Measurements from ENCODE around the gene WFIKKN2. TPM values are rescaled to one million over a fixed set of nuclear protein-coding genes. Genes with fewer than 3 reads are reported as not detected.
A peak's percentile ranks its signal among the peaks of the same experiment; 100 is the strongest.

The WFIKKN2 gene
- total and polyA plus RNA-seq, 4 experiments from 2014 or later: not detected

DNA sequence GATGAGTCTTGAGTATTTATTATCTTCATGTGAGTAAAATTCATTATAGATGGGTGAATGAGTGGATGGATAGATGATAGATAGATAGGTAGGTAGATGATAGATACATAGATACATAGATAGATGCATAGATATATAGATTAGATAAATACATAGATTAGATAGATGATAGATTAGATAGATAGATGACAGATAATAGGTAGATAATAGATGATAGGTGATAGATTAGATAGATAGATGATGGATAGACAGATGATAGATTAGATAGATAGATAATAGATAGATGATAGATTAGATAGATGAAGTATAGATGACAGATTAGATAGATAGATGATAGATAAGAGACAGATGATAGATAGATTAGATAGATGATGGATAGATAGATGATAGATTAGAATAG, 21.8 kb upstream of the WFIKKN2 start:
- H3K9me3 Mint-ChIP-seq: no peaks in the 10 kb centered on the region
- peaks cover 0 to 9% of the 10 kb centered on the region in 2 donors for H3K27me3 Mint-ChIP-seq
- no peaks in the 10 kb centered on the region for H3K36me3 Mint-ChIP-seq
- CTCF ChIA-PET (ENCODE audit: partially characterized antibody): no interaction called here
- H3K27me3 ChIP-seq (ENCODE audit: insufficient read depth, low read length): no peaks in the 10 kb centered on the region
- intact Hi-C loops (cut with micrococcal nuclease): no loop called here
- H3K27ac ChIP-seq (ENCODE audit: low read depth, low read length): no peak overlapping the region
- H3K36me3 ChIP-seq (ENCODE audit: insufficient read depth, low read length): no peaks in the 10 kb centered on the region
- no peak for DNase-seq
- H3K4me3 Mint-ChIP-seq: peak overlapping the region in 1 of 8 donors; percentile 72
- POLR2A ChIA-PET (ENCODE audit: partially characterized antibody): no interaction called here
- H3K9me3 ChIP-seq (ENCODE audit: control insufficient read depth in 1 of 2, low read length in 2 of 2): no peaks in the 10 kb centered on the region
- no peak overlapping the region for H3K27ac Mint-ChIP-seq
- peaks cover 6% of the 10 kb centered on the region for H3K4me1 ChIP-seq (ENCODE audit: insufficient read depth, low read length)
- no peak overlapping the region for H3K4me3 ChIP-seq (ENCODE audit: low read length in 2 of 2)
- H3K4me1 Mint-ChIP-seq: peaks cover 0 to 10% (median 1%) of the 10 kb centered on the region in 4 donors

DNA sequence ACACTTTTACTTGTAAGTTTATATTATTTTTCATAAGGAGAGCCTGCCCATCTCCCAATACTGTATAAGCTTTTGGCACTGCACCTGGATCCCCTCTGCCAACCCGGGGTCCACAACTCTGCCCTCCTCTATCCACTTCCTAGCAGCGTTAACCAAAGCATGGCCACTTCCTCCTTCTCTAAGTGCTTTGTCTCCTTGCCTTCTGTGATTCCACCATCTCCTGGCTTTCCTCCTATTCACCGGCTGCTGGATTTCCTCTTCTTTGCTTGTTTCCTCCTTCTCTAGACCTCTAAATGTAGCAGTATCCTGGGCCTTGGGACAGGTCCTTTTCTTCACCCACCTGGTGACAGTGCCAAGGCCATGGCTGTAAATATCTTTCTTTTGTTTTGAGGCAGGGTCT, 20.0 kb upstream of the WFIKKN2 start:
- H3K4me3 ChIP-seq (ENCODE audit: low read length in 2 of 2): no peak overlapping the region
- CTCF ChIA-PET (ENCODE audit: partially characterized antibody): interaction anchor here (1.1 to 2.4 kb wide), 3 partner anchors 12 to 85 kb away, joined by 3 to 8 read pairs (median 3); no protein-coding TSS in a partner anchor
- Mint-ChIP-seq H3K27ac (peak overlapping the region in 1 of 7 donors; percentile 13), H3K9me3 (no peaks in the 10 kb centered on the region), H3K4me1 (peaks cover 0 to 10% (median 4%) of the 10 kb centered on the region in 4 donors), H3K4me3 (no peak overlapping the region), H3K27me3 (peaks cover 0 to 12% of the 10 kb centered on the region in 2 donors), H3K36me3 (no peaks in the 10 kb centered on the region)
- intact Hi-C loops (cut with micrococcal nuclease): no loop called here
- no peak overlapping the region for H3K27ac ChIP-seq (ENCODE audit: low read depth, low read length)
- H3K36me3 ChIP-seq (ENCODE audit: insufficient read depth, low read length): no peaks in the 10 kb centered on the region
- H3K4me1 ChIP-seq (ENCODE audit: insufficient read depth, low read length): peaks cover 6% of the 10 kb centered on the region
- POLR2A ChIA-PET (ENCODE audit: partially characterized antibody): interaction anchor here (1.4 kb wide), 1 partner anchor 10 kb away, joined by 3 read pairs; no protein-coding TSS in a partner anchor
- no peak for DNase-seq
- no peaks in the 10 kb centered on the region for H3K9me3 ChIP-seq (ENCODE audit: control insufficient read depth in 1 of 2, low read length in 2 of 2)
- no peaks in the 10 kb centered on the region for H3K27me3 ChIP-seq (ENCODE audit: insufficient read depth, low read length)

DNA sequence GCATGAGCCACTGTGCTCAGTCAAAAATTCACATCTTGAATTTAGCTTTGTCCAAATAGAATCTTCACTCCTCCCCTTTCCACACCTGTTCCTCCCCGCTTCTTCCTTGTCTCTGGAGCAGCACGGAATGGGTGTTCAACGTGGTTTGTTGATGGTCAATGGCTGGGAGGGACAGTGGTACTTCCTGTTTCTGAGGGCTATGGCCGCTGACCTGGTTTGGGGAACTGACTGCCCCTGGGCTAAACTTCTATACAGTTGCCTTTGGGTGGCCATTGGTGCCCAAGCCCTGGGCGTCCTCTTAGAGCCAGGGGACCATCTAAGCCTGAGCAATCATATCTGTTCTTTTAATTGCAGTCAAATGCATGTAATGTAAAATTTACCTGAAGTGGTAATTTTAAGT, 19.1 kb upstream of the WFIKKN2 start:
- POLR2A ChIA-PET (ENCODE audit: partially characterized antibody): interaction anchor here (0.8 to 1.4 kb wide), 2 partner anchors 10 to 87 kb away, joined by 3 read pairs; no protein-coding TSS in a partner anchor
- Mint-ChIP-seq H3K9me3 (no peaks in the 10 kb centered on the region), H3K36me3 (no peaks in the 10 kb centered on the region), H3K4me3 (no peak overlapping the region), H3K27me3 (peaks cover 0 to 12% of the 10 kb centered on the region in 2 donors), H3K4me1 (peaks cover 0 to 10% (median 4%) of the 10 kb centered on the region in 4 donors), H3K27ac (peak overlapping the region in 1 of 7 donors; percentile 33)
- intact Hi-C loops (cut with micrococcal nuclease): no loop called here
- no peak for DNase-seq
- Histone ChIP-seq H3K36me3 (ENCODE audit: insufficient read depth, low read length) (no peaks in the 10 kb centered on the region), H3K9me3 (ENCODE audit: control insufficient read depth in 1 of 2, low read length in 2 of 2) (no peaks in the 10 kb centered on the region), H3K4me3 (ENCODE audit: low read length in 2 of 2) (no peak overlapping the region), H3K27me3 (ENCODE audit: insufficient read depth, low read length) (no peaks in the 10 kb centered on the region), H3K27ac (ENCODE audit: low read depth, low read length) (no peak overlapping the region), H3K4me1 (ENCODE audit: insufficient read depth, low read length) (peaks cover 6% of the 10 kb centered on the region)
- CTCF ChIA-PET (ENCODE audit: partially characterized antibody): interaction anchor here (0.8 to 2.4 kb wide), 18 partner anchors 9 to 161 kb away, joined by 3 to 9 read pairs (median 4); no protein-coding TSS in a partner anchor

DNA sequence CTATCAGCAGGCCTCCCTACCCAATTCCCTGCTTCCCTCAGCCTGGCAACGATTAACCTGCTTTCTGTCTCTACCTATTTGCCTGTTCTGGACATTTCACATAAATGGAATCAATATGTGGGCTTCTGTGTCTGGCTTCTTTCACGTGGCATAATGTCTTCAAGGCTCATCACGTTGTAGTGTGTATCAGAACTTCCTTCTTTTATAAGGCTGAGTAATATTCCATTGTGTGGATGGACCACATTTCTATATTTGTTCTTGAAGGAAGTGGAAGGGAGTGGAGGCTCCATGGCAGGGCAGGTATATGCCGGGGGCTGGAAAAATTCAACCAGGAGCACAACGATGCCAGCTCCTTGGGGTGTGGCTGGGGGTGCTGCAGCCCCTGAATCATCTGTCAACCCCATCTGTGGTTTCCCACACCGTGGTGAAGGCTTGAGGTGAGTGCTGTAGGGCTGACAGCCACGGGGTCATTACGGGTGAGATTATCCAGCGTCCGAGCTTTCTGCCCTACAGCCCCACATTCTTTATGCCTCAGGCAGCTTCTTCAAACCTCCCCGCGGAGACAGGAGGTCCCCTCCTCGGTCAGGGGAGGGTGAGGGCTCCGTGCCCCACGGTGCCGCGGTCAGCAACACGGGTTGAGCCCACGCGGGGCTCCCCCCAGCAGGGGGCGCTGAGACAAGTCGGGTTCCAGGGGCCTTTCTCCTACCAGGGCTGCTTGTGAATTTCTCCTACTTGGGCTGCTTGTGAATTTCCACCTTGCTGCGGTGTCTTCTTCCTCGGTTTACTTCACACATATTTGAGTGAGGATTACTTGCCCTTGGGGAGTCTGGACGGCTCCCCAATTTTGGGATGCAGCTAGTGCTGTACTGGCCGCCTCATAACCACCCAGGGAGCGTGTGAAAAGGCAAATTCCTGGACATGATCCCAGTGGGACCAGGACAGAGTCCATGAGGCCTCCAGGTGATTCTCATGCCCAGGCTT, 18.3 kb upstream of the WFIKKN2 start:
- no peaks in the 10 kb centered on the region for H3K36me3 ChIP-seq (ENCODE audit: insufficient read depth, low read length)
- H3K4me1 ChIP-seq (ENCODE audit: insufficient read depth, low read length): peaks cover 6% of the 10 kb centered on the region
- intact Hi-C loops (cut with micrococcal nuclease): loop anchor here (1.0 kb wide), 2 partner anchors 139 to 270 kb away; partner anchors contain the start of gene SPATA20
- peaks cover 0 to 12% of the 10 kb centered on the region in 2 donors for H3K27me3 Mint-ChIP-seq
- ChIA-PET CTCF (ENCODE audit: partially characterized antibody) (interaction anchor here (0.6 to 2.4 kb wide), 25 partner anchors 8 to 306 kb away, joined by 3 to 9 read pairs (median 4); no protein-coding TSS in a partner anchor), POLR2A (ENCODE audit: partially characterized antibody) (interaction anchor here (0.8 to 1.4 kb wide), 2 partner anchors 11 to 86 kb away, joined by 3 read pairs; no protein-coding TSS in a partner anchor)
- peak in 4 of 5 donors; percentile 40 to 57 (median 52) for DNase-seq
- H3K4me3 Mint-ChIP-seq: peak overlapping the region in 4 of 8 donors; percentile 9 to 61 (median 18)
- H3K27me3 ChIP-seq (ENCODE audit: insufficient read depth, low read length): no peaks in the 10 kb centered on the region
- H3K4me3 ChIP-seq (ENCODE audit: low read length in 2 of 2): no peak overlapping the region
- no peak overlapping the region for H3K27ac ChIP-seq (ENCODE audit: low read depth, low read length)
- peak overlapping the region in 1 of 7 donors; percentile 1 for H3K27ac Mint-ChIP-seq
- H3K9me3 Mint-ChIP-seq: no peaks in the 10 kb centered on the region
- no peaks in the 10 kb centered on the region for H3K9me3 ChIP-seq (ENCODE audit: control insufficient read depth in 1 of 2, low read length in 2 of 2)
- no peaks in the 10 kb centered on the region for H3K36me3 Mint-ChIP-seq
- H3K4me1 Mint-ChIP-seq: peaks cover 3 to 10% (median 5%) of the 10 kb centered on the region in 4 donors

DNA sequence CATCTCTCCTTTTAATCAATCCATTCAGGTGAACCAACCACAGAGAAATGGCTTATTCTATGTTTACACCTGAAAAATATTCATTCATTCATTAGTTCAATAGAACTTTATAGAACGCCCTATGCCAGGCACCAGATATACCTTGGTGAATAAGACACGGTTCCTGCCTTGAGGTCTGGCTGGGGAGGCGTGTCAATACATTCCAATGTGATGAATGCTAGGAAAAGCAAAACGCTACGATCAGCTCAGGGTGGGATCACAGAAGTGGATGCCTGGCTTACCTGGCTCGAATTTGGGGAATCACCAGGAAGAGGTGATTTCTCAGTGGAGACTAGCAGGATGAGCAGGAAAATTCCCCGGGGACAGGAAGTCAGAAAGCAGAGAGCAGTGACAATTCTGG, 17.5 kb upstream of the WFIKKN2 start:
- Histone ChIP-seq H3K27me3 (ENCODE audit: insufficient read depth, low read length) (no peaks in the 10 kb centered on the region), H3K36me3 (ENCODE audit: insufficient read depth, low read length) (no peaks in the 10 kb centered on the region), H3K4me3 (ENCODE audit: low read length in 2 of 2) (no peak overlapping the region), H3K9me3 (ENCODE audit: control insufficient read depth in 1 of 2, low read length in 2 of 2) (no peaks in the 10 kb centered on the region), H3K4me1 (ENCODE audit: insufficient read depth, low read length) (peaks cover 6% of the 10 kb centered on the region), H3K27ac (ENCODE audit: low read depth, low read length) (no peak overlapping the region)
- peak overlapping the region in 2 of 7 donors; percentile 1 to 40 for H3K27ac Mint-ChIP-seq
- H3K9me3 Mint-ChIP-seq: no peaks in the 10 kb centered on the region
- no peak for DNase-seq
- POLR2A ChIA-PET (ENCODE audit: partially characterized antibody): no interaction called here
- CTCF ChIA-PET (ENCODE audit: partially characterized antibody): interaction anchor here (0.6 to 2.4 kb wide), 12 partner anchors 10 to 305 kb away, joined by 3 to 8 read pairs (median 4); no protein-coding TSS in a partner anchor
- H3K4me3 Mint-ChIP-seq: no peak overlapping the region
- peaks cover 3 to 10% (median 5%) of the 10 kb centered on the region in 4 donors for H3K4me1 Mint-ChIP-seq
- H3K36me3 Mint-ChIP-seq: no peaks in the 10 kb centered on the region
- intact Hi-C loops (cut with micrococcal nuclease): loop anchor here (1.0 kb wide), 2 partner anchors 138 to 271 kb away; partner anchors contain the start of gene SPATA20
- peaks cover 0 to 12% of the 10 kb centered on the region in 2 donors for H3K27me3 Mint-ChIP-seq

DNA sequence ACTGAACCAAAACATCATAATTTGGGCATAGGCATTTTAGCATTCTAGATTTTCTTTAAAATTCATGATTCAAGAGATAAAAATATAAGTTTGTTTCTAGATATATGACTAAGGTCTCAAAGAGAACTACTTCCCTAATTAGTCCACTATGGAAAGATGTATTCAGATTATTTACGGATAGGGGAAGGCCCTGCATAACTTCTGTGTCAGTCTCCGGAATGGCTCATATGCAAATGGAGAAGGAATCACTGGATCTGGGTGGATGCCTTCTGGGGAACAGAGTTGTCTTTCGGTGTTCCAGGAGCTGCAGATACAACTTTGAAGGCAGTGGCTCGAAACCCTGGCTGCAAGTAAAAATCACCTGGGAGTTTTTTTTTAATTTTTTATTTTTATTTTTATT, 17.1 kb upstream of the WFIKKN2 start:
- Histone ChIP-seq H3K27ac (ENCODE audit: low read depth, low read length) (no peak overlapping the region), H3K4me1 (ENCODE audit: insufficient read depth, low read length) (peaks cover 6% of the 10 kb centered on the region), H3K4me3 (ENCODE audit: low read length in 2 of 2) (no peak overlapping the region), H3K9me3 (ENCODE audit: control insufficient read depth in 1 of 2, low read length in 2 of 2) (no peaks in the 10 kb centered on the region), H3K27me3 (ENCODE audit: insufficient read depth, low read length) (no peaks in the 10 kb centered on the region), H3K36me3 (ENCODE audit: insufficient read depth, low read length) (no peaks in the 10 kb centered on the region)
- ChIA-PET POLR2A (ENCODE audit: partially characterized antibody) (no interaction called here), CTCF (ENCODE audit: partially characterized antibody) (interaction anchor here (0.6 to 2.2 kb wide), 5 partner anchors 10 to 159 kb away, joined by 3 to 7 read pairs (median 4); no protein-coding TSS in a partner anchor)
- no peak overlapping the region for H3K4me3 Mint-ChIP-seq
- H3K4me1 Mint-ChIP-seq: peaks cover 3 to 10% (median 5%) of the 10 kb centered on the region in 4 donors
- DNase-seq: no peak
- no peaks in the 10 kb centered on the region for H3K36me3 Mint-ChIP-seq
- H3K27me3 Mint-ChIP-seq: peaks cover 0 to 12% of the 10 kb centered on the region in 2 donors
- no peak overlapping the region for H3K27ac Mint-ChIP-seq
- intact Hi-C loops (cut with micrococcal nuclease): no loop called here
- no peaks in the 10 kb centered on the region for H3K9me3 Mint-ChIP-seq
